ENCODE measurements around the gene LRRC51.

DNA sequence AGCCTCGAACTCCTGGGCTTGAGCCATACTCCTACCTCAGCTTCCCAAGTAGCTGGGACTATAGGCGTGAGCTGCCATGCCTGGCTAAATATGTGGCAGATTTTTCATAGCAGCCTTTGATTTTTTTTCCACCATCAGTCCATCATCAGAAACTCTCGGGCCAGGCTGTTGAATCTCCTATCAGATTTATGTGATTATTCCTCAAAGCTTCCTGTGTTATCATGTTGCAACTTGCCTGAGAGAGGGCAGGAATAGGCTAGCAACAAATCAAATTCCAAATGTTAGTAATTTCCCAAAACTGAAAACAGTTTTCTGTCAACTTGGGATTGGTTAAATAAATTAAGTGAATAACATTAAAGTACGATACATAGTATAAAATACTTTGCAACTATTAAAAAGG, 3.4 kb downstream of the LRRC51 start:
- TF ChIP-seq, protein P1, sequence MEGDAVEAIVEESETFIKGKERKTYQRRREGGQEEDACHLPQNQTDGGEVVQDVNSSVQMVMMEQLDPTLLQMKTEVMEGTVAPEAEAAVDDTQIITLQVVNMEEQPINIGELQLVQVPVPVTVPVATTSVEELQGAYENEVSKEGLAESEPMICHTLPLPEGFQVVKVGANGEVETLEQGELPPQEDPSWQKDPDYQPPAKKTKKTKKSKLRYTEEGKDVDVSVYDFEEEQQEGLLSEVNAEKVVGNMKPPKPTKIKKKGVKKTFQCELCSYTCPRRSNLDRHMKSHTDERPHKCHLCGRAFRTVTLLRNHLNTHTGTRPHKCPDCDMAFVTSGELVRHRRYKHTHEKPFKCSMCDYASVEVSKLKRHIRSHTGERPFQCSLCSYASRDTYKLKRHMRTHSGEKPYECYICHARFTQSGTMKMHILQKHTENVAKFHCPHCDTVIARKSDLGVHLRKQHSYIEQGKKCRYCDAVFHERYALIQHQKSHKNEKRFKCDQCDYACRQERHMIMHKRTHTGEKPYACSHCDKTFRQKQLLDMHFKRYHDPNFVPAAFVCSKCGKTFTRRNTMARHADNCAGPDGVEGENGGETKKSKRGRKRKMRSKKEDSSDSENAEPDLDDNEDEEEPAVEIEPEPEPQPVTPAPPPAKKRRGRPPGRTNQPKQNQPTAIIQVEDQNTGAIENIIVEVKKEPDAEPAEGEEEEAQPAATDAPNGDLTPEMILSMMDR (IDR thresholded peaks at IDR 0.05) = no peak
- no peak for TF ChIP-seq EP300 (IDR thresholded peaks at IDR 0.05)
- TF ChIP-seq POLR2AphosphoS5 (IDR thresholded peaks at IDR 0.05) = no peak
- no peak for TF ChIP-seq POLR2A (IDR thresholded peaks at IDR 0.05)

Data from sigmoid colon (tissue), 4 donors.